Stimulated activated CD8-positive, alpha-beta memory T cell treated with anti-CD3 and anti-CD28 coated beads, Interleukin-12 subunit alpha, Interleukin-12 subunit beta, amount 100 ng/mL, for 24 hours (primary cell): ENCODE measurements around the gene ANKAR.
"Not testable (repeated sequence)": the region's sequence is repeated elsewhere in the genome, so short reads cannot be mapped to it uniquely, and the experiment has no call there.

Experiments
- DNase-seq: peaks from one replicate; pipeline ENCODE4 v3.0.0-alpha.2; 2020; ENCODE audit errors: extremely low read depth

Gene ANKAR

GRCh38 chr2:189659734-189660133 lies 14.7 kb upstream of the ANKAR start:
- DNase-seq: no peak

GRCh38 chr2:189660803-189661147 lies 13.7 kb upstream of the ANKAR start:
- no peak for DNase-seq

GRCh38 chr2:189661148-189661956 lies 13.1 kb upstream of the ANKAR start, which contains the start of gene ASNSD1:
Gene ASNSD1 (plus strand): TSS chr2:189661459. CDS start chr2:189666133, 4,674 bp downstream.
- DNase-seq: peak; percentile 93

GRCh38 chr2:189661957-189662321 lies 12.5 kb upstream of the ANKAR start:
- DNase-seq: no peak

GRCh38 chr2:189662669-189663226 lies 11.7 kb upstream of the ANKAR start:
- DNase-seq: no peak

GRCh38 chr2:189663319-189663718 lies 11.2 kb upstream of the ANKAR start:
- DNase-seq: not testable (repeated sequence)

- no peak for DNase-seq
Observed at GRCh38 chr2:189669913-189670312, 4.6 kb upstream of the ANKAR start.

GRCh38 chr2:189673661-189674373 lies 653 bp upstream of the ANKAR start:
- DNase-seq: no peak

- no peak for DNase-seq
Observed at GRCh38 chr2:189676471-189676870, 2.0 kb downstream of the ANKAR start.

GRCh38 chr2:189679226-189679625 lies 4.8 kb downstream of the ANKAR start:
- DNase-seq: no peak

- DNase-seq: no peak
Observed at GRCh38 chr2:189681203-189681602, 6.7 kb downstream of the ANKAR start.

- DNase-seq: no peak
Observed at GRCh38 chr2:189681903-189682302, 7.4 kb downstream of the ANKAR start.

- DNase-seq: no peak
Observed at GRCh38 chr2:189683348-189683747, 8.9 kb downstream of the ANKAR start.

- no peak for DNase-seq
Observed at GRCh38 chr2:189684811-189685210, 10.3 kb downstream of the ANKAR start.

GRCh38 chr2:189685540-189686229 lies 11.2 kb downstream of the ANKAR start:
- no peak for DNase-seq

GRCh38 chr2:189687796-189688195 lies 13.3 kb downstream of the ANKAR start:
- DNase-seq: not testable (repeated sequence)

- DNase-seq: no peak
Observed at GRCh38 chr2:189696223-189696622, 21.8 kb downstream of the ANKAR start.

- DNase-seq: no peak
Observed at GRCh38 chr2:189698020-189698887, 23.8 kb downstream of the ANKAR start.

- no peak for DNase-seq
Observed at GRCh38 chr2:189700681-189701080, 26.2 kb downstream of the ANKAR start.

GRCh38 chr2:189702071-189702470 lies 27.6 kb downstream of the ANKAR start:
- no peak for DNase-seq

- DNase-seq: no peak
Observed at GRCh38 chr2:189709501-189710221, 35.2 kb downstream of the ANKAR start.
